Mammary epithelial cell (primary cell): ENCODE measurements around the gene INSR.

ENCODE experiments used
- CTCF ChIP-seq, 2 donors: IDR thresholded peaks in 1 of 2; conservative IDR thresholded peaks in 1 of 2; 2 replicates each; pipeline ENCODE4 v1.5.1; 2011 to 2012; ENCODE audit warnings: inconsistent platforms in 2 of 2, low read length in 2 of 2, mild to moderate bottlenecking in 2 of 2, control low read depth in 1 of 2, low read depth in 1 of 2; ENCODE audit not compliant: insufficient read depth in 1 of 2; ENCODE audit errors: extremely low read depth in 1 of 2
- EZH2 ChIP-seq: IDR thresholded peaks from 2 replicates; pipeline ENCODE4 v1.6.1; 2012; ENCODE audit warnings: low read length, inconsistent platforms, borderline replicate concordance

DNA sequence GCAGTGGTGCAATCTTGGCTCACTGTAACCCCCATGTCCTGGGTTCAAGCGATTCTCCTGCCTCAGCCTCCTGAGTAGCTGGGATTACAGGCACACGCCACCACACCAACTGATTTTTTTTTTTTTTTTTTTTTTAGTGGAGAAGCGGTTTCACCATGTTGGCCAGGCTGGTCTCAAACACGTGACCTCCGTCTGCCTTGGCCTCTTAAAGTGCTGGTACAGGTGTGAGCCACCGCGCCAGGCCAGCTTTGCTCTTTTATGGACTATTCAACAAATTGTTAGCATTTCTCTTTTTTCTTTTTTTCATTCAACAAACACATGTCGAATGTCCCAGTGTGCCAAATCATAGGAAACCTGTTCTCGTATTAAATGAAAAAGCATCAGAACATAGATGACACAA is 99.6 kb downstream of the INSR start:
- TF ChIP-seq CTCF (conservative IDR thresholded peaks at IDR 0.05 in 1 of 2, IDR thresholded peaks at IDR 0.05 in 1 of 2; ENCODE audit: extremely low read depth in 1 of 2, insufficient read depth in 1 of 2, low read depth in 1 of 2, low read length in 2 of 2) (no peak), EZH2 (no peak)
